NB4 (cell line): Measurements from ENCODE around the gene NDST1.

Source experiments
- POLR2A ChIP-seq: IDR thresholded peaks from 2 replicates; pipeline ENCODE4 v1.6.1; 2011; ENCODE audit warnings: mild to moderate bottlenecking; ENCODE audit not compliant: insufficient read length; ENCODE audit errors: extremely low read depth
- TF ChIP-seq, protein P1 (sequence below): IDR thresholded peaks from one replicate; pipeline ENCODE4 v1.5.1; 2012; ENCODE audit warnings: low read depth, low read length

DNA sequence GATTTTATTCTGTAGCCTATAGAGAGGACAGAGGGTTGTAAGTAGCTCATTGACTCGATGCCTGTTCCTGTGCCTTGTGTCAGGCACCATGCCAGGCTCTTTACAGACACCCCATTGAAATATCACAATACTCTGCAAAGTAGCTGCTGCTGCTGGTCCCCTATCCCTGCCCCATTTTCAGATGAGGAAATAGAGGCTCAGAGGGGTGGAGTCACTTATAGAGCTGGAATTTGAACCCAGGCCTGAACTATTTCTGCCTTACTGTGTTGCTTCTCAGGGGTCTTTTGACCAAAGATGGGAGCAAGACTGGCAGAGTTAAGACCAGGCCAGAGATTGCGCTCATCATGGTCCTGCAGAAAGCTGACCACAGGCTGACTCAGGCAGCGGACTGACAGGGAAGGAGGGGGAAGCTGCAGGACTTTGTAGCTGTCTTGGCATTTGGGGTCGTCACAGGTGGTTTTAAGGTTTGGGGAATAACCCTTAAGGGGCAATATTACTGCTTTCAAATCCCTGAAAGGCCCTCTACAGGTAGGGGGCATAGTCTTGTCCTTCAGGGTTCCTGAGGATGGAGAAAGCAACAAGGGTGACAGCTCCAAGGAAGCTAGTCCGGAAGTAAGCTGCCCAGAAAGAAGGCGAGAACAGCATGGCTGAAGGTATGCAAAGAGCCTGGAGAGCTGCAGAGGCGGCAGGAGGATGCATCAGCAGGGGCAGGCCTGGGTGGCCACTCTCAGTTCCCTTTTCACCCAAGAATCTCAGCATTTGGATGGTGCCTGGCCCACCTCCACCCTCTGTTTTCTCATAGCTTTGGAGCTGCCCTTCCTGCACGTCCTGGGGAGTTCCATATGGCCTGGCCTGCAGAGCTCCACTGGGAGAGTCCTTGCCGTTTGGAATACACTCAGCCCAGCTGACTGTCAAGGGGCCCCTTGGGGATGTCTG lies 18.3 kb upstream of the NDST1 start:
- no peak for TF ChIP-seq POLR2A
- TF ChIP-seq, protein P1, sequence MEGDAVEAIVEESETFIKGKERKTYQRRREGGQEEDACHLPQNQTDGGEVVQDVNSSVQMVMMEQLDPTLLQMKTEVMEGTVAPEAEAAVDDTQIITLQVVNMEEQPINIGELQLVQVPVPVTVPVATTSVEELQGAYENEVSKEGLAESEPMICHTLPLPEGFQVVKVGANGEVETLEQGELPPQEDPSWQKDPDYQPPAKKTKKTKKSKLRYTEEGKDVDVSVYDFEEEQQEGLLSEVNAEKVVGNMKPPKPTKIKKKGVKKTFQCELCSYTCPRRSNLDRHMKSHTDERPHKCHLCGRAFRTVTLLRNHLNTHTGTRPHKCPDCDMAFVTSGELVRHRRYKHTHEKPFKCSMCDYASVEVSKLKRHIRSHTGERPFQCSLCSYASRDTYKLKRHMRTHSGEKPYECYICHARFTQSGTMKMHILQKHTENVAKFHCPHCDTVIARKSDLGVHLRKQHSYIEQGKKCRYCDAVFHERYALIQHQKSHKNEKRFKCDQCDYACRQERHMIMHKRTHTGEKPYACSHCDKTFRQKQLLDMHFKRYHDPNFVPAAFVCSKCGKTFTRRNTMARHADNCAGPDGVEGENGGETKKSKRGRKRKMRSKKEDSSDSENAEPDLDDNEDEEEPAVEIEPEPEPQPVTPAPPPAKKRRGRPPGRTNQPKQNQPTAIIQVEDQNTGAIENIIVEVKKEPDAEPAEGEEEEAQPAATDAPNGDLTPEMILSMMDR = no peak
